ENCODE measurements around the gene CHN2. TPM values are rescaled to one million over a fixed set of nuclear protein-coding genes. Genes with fewer than 3 reads are reported as not detected.

The CHN2 gene
- total and polyA plus RNA-seq, 2 donors (not counting 1 experiment from before 2014, with no cell fraction given): 0.86 to 1.4 TPM

GRCh38 chr7:29511851-29512250 is 317.3 kb downstream of the CHN2 start:
- POLR2A ChIA-PET: no interaction called here
- Histone ChIP-seq H3K27ac (ENCODE audit: low read length in 2 of 2) (no peak overlapping the region), H2AFZ (ENCODE audit: insufficient read depth, low read depth, low read length, poor library complexity, severe bottlenecking) (no peak overlapping the region), H3K4me2 (replicated peaks; ENCODE audit: low read depth, low read length, poor library complexity, severe bottlenecking) (no peak overlapping the region), H4K20me1 (ENCODE audit: control insufficient read depth, insufficient read depth, low read length, poor library complexity, severe bottlenecking) (no peaks in the 10 kb centered on the region), H3K9ac (ENCODE audit: low read length) (no peak overlapping the region), H3K27me3 (replicated peaks in 1 of 4; ENCODE audit: control extremely low read depth in 1 of 4, control insufficient read depth in 3 of 4, insufficient read depth in 4 of 4, low read length in 3 of 4) (no peaks in the 10 kb centered on the region), H3K79me2 (ENCODE audit: control insufficient read depth, insufficient read depth, low read length) (no peaks in the 10 kb centered on the region), H3K4me1 (ENCODE audit: control insufficient read depth in 2 of 2, insufficient read depth in 2 of 2, low read length in 2 of 2) (no peaks in the 10 kb centered on the region), H3K9me3 (ENCODE audit: control extremely low read depth in 1 of 3, control insufficient read depth in 2 of 3, insufficient read depth in 1 of 3, low read length in 2 of 3) (no peaks in the 10 kb centered on the region), H3K36me3 (replicated peaks in 1 of 2; ENCODE audit: control extremely low read depth in 1 of 2, control insufficient read depth in 1 of 2, extremely low read depth in 1 of 2, insufficient read depth in 2 of 2, low read length in 1 of 2) (no peaks in the 10 kb centered on the region), H3K4me3 (ENCODE audit: control extremely low read depth in 1 of 5, extremely low read depth in 1 of 5, insufficient read depth in 1 of 5, low read depth in 2 of 5, low read length in 4 of 5) (no peak overlapping the region)
- Mint-ChIP-seq H3K4me1 (peaks cover 7% of the 10 kb centered on the region), H3K27ac (no peak overlapping the region), H3K27me3 (peaks cover 2% of the 10 kb centered on the region), H3K9me3 (ENCODE audit: insufficient read depth) (no peaks in the 10 kb centered on the region), H3K4me3 (no peak overlapping the region)
- 92% methylated on average over 7 of the region's 8 CpGs for WGBS (ENCODE audit: insufficient coverage)
- intact Hi-C loops (cut with micrococcal nuclease): no loop called here
- ATAC-seq (ENCODE audit: low read depth) (no peak), DNase-seq (no peak)
- TF ChIP-seq, protein P1, sequence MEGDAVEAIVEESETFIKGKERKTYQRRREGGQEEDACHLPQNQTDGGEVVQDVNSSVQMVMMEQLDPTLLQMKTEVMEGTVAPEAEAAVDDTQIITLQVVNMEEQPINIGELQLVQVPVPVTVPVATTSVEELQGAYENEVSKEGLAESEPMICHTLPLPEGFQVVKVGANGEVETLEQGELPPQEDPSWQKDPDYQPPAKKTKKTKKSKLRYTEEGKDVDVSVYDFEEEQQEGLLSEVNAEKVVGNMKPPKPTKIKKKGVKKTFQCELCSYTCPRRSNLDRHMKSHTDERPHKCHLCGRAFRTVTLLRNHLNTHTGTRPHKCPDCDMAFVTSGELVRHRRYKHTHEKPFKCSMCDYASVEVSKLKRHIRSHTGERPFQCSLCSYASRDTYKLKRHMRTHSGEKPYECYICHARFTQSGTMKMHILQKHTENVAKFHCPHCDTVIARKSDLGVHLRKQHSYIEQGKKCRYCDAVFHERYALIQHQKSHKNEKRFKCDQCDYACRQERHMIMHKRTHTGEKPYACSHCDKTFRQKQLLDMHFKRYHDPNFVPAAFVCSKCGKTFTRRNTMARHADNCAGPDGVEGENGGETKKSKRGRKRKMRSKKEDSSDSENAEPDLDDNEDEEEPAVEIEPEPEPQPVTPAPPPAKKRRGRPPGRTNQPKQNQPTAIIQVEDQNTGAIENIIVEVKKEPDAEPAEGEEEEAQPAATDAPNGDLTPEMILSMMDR (IDR thresholded peaks at IDR 0.05): no peak
- no peak for TF ChIP-seq EZH2 (IDR thresholded peaks at IDR 0.05; ENCODE audit: borderline replicate concordance, insufficient read depth, low read depth, low read length, poor library complexity, severe bottlenecking)
- CTCF ChIA-PET: no interaction called here

DNA sequence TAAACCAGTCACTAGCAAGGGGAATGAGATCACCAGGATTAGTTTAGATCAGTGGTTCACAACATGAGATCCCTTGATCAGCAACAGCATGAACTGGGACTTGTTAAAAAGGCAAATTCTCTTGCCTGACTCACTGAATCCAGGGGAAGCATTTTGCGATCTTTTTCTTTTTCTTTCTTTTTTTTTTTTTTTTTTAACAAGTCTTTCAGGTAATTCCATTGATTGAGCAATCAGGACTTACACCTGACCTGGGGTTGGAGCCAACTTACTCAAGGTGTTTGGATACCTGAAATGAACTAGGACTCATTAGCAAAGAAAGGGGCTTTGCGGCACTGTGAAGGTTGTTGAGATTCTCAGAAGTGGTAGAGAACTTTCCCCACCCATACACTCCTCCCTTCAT is 321.9 kb downstream of the CHN2 start:
- Mint-ChIP-seq H3K4me3 (no peak overlapping the region), H3K27me3 (peaks cover 17% of the 10 kb centered on the region), H3K27ac (no peak overlapping the region), H3K9me3 (ENCODE audit: insufficient read depth) (no peaks in the 10 kb centered on the region), H3K4me1 (no peaks in the 10 kb centered on the region)
- Histone ChIP-seq H3K27ac (ENCODE audit: low read length in 2 of 2) (no peak overlapping the region), H3K9ac (ENCODE audit: low read length) (no peak overlapping the region), H4K20me1 (ENCODE audit: control insufficient read depth, insufficient read depth, low read length, poor library complexity, severe bottlenecking) (no peaks in the 10 kb centered on the region), H3K9me3 (ENCODE audit: control extremely low read depth in 1 of 3, control insufficient read depth in 2 of 3, insufficient read depth in 1 of 3, low read length in 2 of 3) (no peaks in the 10 kb centered on the region), H3K4me3 (ENCODE audit: control extremely low read depth in 1 of 5, extremely low read depth in 1 of 5, insufficient read depth in 1 of 5, low read depth in 2 of 5, low read length in 4 of 5) (no peak overlapping the region), H3K79me2 (ENCODE audit: control insufficient read depth, insufficient read depth, low read length) (no peaks in the 10 kb centered on the region), H2AFZ (ENCODE audit: insufficient read depth, low read depth, low read length, poor library complexity, severe bottlenecking) (no peak overlapping the region), H3K27me3 (replicated peaks in 1 of 4; ENCODE audit: control extremely low read depth in 1 of 4, control insufficient read depth in 3 of 4, insufficient read depth in 4 of 4, low read length in 3 of 4) (no peaks in the 10 kb centered on the region), H3K4me1 (ENCODE audit: control insufficient read depth in 2 of 2, insufficient read depth in 2 of 2, low read length in 2 of 2) (no peaks in the 10 kb centered on the region), H3K36me3 (replicated peaks in 1 of 2; ENCODE audit: control extremely low read depth in 1 of 2, control insufficient read depth in 1 of 2, extremely low read depth in 1 of 2, insufficient read depth in 2 of 2, low read length in 1 of 2) (no peaks in the 10 kb centered on the region), H3K4me2 (replicated peaks; ENCODE audit: low read depth, low read length, poor library complexity, severe bottlenecking) (no peak overlapping the region)
- DNase-seq: no peak
- POLR2A ChIA-PET: no interaction called here
- no CpG with 5 or more reads among the region's 2 CpGs for WGBS (ENCODE audit: insufficient coverage)
- TF ChIP-seq, protein P1 (IDR thresholded peaks at IDR 0.05): no peak
- TF ChIP-seq EZH2 (IDR thresholded peaks at IDR 0.05; ENCODE audit: borderline replicate concordance, insufficient read depth, low read depth, low read length, poor library complexity, severe bottlenecking): no peak
- CTCF ChIA-PET: no interaction called here
- ATAC-seq (ENCODE audit: low read depth): no peak
- intact Hi-C loops (cut with micrococcal nuclease): no loop called here

All from B cell (primary cell).